WTC11 (cell line): ENCODE data around the gene SCAF4. TPM values are rescaled to one million over a fixed set of nuclear protein-coding genes. Genes with fewer than 3 reads are reported as not detected.

Source experiments
- ATAC-seq: fragments of 200-7000 bp; cut with Tn5 transposase; 2 replicates; pipeline ENCODE4 v1.10.0; 2021; ENCODE audit warnings: mild to moderate bottlenecking, moderate library complexity
- CTCF ChIA-PET: fragments of 300-600 bp; sonication (Branson Sonifier 250); formaldehyde crosslinking; loops from one replicate; lab custom pipeline; 2021; ENCODE audit warnings: antibody characterized with exemption; lab: Charles Lee
- POLR2A ChIA-PET: fragments of 350-600 bp; sonication (Branson Sonifier 250); formaldehyde crosslinking; loops from one replicate; lab custom pipeline; 2021; ENCODE audit warnings: antibody characterized with exemption; lab: Charles Lee
- DNase-seq: peaks from one replicate; pipeline ENCODE4 v3.0.0; 2021; ENCODE audit warnings: low spot score
- H3K27ac Mint-ChIP-seq: 2 replicates; pipeline ENCODE4 v1.8.0; 2021; ENCODE audit warnings: mixed read lengths
- H3K27me3 Mint-ChIP-seq: 2 replicates; pipeline ENCODE4 v1.8.0; 2021; ENCODE audit warnings: low read depth, mild to moderate bottlenecking, moderate library complexity, mixed read lengths
- H3K36me3 Mint-ChIP-seq: 2 replicates; pipeline ENCODE4 v1.8.0; 2021; ENCODE audit warnings: mixed read lengths
- H3K4me1 Mint-ChIP-seq: 2 replicates; pipeline ENCODE4 v1.8.0; 2022; ENCODE audit warnings: mixed read lengths
- H3K4me3 Mint-ChIP-seq: 2 replicates; pipeline ENCODE4 v1.8.0; 2021; ENCODE audit warnings: mild to moderate bottlenecking, moderate library complexity, mixed read lengths
- H3K9me3 Mint-ChIP-seq: 2 replicates; pipeline ENCODE4 v1.8.0; 2021; ENCODE audit warnings: mixed read lengths
- ATF2 ChIP-seq: sonication (generic); formaldehyde crosslinking; IDR thresholded peaks from 2 replicates; pipeline ENCODE4 v1.8.1; 2022; ENCODE audit warnings: low read depth, missing genetic modification reagents, borderline replicate concordance
- E2F1 ChIP-seq: sonication (generic); formaldehyde crosslinking; IDR thresholded peaks from 2 replicates; pipeline ENCODE4 v1.8.0; 2022; ENCODE audit warnings: mild to moderate bottlenecking, missing genetic modification reagents
- FOXJ3 ChIP-seq: sonication (generic); formaldehyde crosslinking; IDR thresholded peaks from 2 replicates; pipeline ENCODE4 v1.9.0; 2021; ENCODE audit warnings: missing genetic modification reagents, mild to moderate bottlenecking, borderline replicate concordance
- GRHL2 ChIP-seq: fragments of 250-450 bp; sonication (Bioruptor Pico); IDR thresholded peaks from 2 replicates; pipeline ENCODE4 v1.8.0; 2022; ENCODE audit warnings: mild to moderate bottlenecking, moderate library complexity; ENCODE audit not compliant: insufficient replicate concordance, severe bottlenecking
- JAZF1 ChIP-seq: fragments of 250-450 bp; sonication (Bioruptor Pico); IDR thresholded peaks from 2 replicates; pipeline ENCODE4 v1.9.0; 2021; ENCODE audit warnings: moderate library complexity, mild to moderate bottlenecking, inconsistent platforms
- MYBL2 ChIP-seq: sonication (generic); formaldehyde crosslinking; IDR thresholded peaks from 2 replicates; pipeline ENCODE4 v1.8.1; 2023; ENCODE audit warnings: mild to moderate bottlenecking, moderate library complexity, missing genetic modification reagents
- NFYB ChIP-seq: sonication (generic); formaldehyde crosslinking; conservative IDR thresholded peaks from 2 replicates; pipeline ENCODE4 v1.8.0; 2022; ENCODE audit warnings: low read depth, missing genetic modification reagents
- NR3C1 ChIP-seq: sonication (generic); formaldehyde crosslinking; conservative IDR thresholded peaks from 2 replicates; pipeline ENCODE4 v1.8.1; 2023; ENCODE audit warnings: low read depth, mild to moderate bottlenecking, missing genetic modification reagents
- USF1 ChIP-seq: sonication (generic); formaldehyde crosslinking; IDR thresholded peaks from 2 replicates; pipeline ENCODE4 v1.8.0; 2022; ENCODE audit warnings: mild to moderate bottlenecking, missing genetic modification reagents
- ZBTB43 ChIP-seq: sonication (generic); formaldehyde crosslinking; IDR thresholded peaks from 2 replicates; pipeline ENCODE4 v1.8.1; 2023; ENCODE audit warnings: mild to moderate bottlenecking, missing genetic modification reagents
- ZNF232 ChIP-seq: sonication (generic); formaldehyde crosslinking; IDR thresholded peaks from 2 replicates; pipeline ENCODE4 v1.8.0; 2022; ENCODE audit warnings: mild to moderate bottlenecking, missing genetic modification reagents
- ZNF317 ChIP-seq: sonication (generic); formaldehyde crosslinking; IDR thresholded peaks from 2 replicates; pipeline ENCODE4 v1.8.1; 2023; ENCODE audit warnings: low read depth, mild to moderate bottlenecking, moderate library complexity, missing genetic modification reagents, borderline replicate concordance
- total RNA-seq: library from RNA; stranded (reverse); gene quantifications from 3 replicates; pipeline ENCODE4 v1.2.3, GENCODE V29; 2021
- TF ChIP-seq, protein P1 (sequence below): fragments of 250-450 bp; sonication (Bioruptor Pico); conservative IDR thresholded peaks from 2 replicates; pipeline ENCODE4 v1.9.0; 2021; ENCODE audit warnings: mild to moderate bottlenecking
- TF ChIP-seq, protein P2 (sequence below): sonication (generic); formaldehyde crosslinking; IDR thresholded peaks from 2 replicates; pipeline ENCODE4 v1.8.1; 2023; ENCODE audit warnings: mild to moderate bottlenecking, missing genetic modification reagents
- TF ChIP-seq, protein P3 (sequence below): sonication (generic); formaldehyde crosslinking; IDR thresholded peaks from 2 replicates; pipeline ENCODE4 v1.8.0; 2022; ENCODE audit warnings: missing genetic modification reagents

SCAF4 gene
- total RNA-seq, 1 experiment from 2014 or later = 54.0 TPM

GRCh38 chr21:31678478-31678877 lies 53.4 kb downstream of the SCAF4 start:
- ChIA-PET POLR2A (no interaction called here), CTCF (no interaction called here)
- Mint-ChIP-seq H3K27me3 (no peaks in the 10 kb centered on the region), H3K27ac (no peak overlapping the region), H3K36me3 (peaks cover 24% of the 10 kb centered on the region), H3K4me3 (no peak overlapping the region), H3K9me3 (no peaks in the 10 kb centered on the region), H3K4me1 (no peaks in the 10 kb centered on the region)
- TF ChIP-seq ZNF317 (CRISPR knock-in tag) (no peak), NFYB (no peak), FOXJ3 (CRISPR knock-in tag) (no peak), ZNF232 (no peak), GRHL2 (no peak), JAZF1 (no peak), NR3C1 (no peak), ATF2 (CRISPR knock-in tag) (no peak), USF1 (CRISPR knock-in tag) (no peak), MYBL2 (no peak)
- TF ChIP-seq, protein P1, sequence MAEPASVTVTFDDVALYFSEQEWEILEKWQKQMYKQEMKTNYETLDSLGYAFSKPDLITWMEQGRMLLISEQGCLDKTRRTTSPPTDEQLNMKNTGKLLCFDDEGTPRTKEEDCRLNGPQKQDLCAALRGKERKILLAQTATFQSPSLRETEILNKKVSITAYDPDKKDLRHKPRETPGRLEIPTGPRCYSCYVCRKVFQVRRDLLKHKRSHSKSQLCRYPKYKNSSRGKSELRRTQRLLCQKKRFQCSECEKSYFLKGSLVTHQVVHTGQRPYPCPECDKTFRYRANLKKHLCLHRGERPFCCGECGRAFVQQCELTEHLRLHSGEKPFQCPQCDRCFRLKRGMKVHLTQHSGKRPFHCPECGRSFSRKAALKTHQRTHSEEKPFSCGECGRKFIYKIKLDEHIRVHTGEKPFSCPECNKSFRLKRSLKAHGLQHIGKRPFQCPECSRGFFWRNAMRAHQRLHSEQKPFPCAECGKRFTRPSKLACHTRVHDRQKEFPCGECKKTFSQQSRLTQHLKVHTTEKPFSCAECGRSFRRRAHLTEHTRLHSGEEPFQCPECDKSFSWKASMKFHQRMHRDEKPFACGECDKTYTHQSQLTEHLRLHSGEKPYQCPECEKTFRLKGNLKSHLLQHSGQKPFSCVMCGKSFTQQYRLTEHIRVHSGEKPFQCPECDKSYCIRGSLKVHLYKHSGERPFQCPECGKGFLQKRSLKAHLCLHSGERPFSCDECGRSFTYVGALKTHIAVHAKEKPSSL (CRISPR knock-in tag) = no peak
- TF ChIP-seq, protein P2, sequence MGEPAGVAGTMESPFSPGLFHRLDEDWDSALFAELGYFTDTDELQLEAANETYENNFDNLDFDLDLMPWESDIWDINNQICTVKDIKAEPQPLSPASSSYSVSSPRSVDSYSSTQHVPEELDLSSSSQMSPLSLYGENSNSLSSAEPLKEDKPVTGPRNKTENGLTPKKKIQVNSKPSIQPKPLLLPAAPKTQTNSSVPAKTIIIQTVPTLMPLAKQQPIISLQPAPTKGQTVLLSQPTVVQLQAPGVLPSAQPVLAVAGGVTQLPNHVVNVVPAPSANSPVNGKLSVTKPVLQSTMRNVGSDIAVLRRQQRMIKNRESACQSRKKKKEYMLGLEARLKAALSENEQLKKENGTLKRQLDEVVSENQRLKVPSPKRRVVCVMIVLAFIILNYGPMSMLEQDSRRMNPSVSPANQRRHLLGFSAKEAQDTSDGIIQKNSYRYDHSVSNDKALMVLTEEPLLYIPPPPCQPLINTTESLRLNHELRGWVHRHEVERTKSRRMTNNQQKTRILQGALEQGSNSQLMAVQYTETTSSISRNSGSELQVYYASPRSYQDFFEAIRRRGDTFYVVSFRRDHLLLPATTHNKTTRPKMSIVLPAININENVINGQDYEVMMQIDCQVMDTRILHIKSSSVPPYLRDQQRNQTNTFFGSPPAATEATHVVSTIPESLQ = no peak
- no peak for DNase-seq
- ATAC-seq = no peak

- ChIA-PET CTCF (no interaction called here), POLR2A (no interaction called here)
- H3K4me1 Mint-ChIP-seq = no peaks in the 10 kb centered on the region
- H3K27me3 Mint-ChIP-seq = no peaks in the 10 kb centered on the region
- TF ChIP-seq E2F1 (CRISPR knock-in tag) (no peak), NFYB (no peak), ZBTB43 (CRISPR knock-in tag) (no peak)
- TF ChIP-seq, protein P3, sequence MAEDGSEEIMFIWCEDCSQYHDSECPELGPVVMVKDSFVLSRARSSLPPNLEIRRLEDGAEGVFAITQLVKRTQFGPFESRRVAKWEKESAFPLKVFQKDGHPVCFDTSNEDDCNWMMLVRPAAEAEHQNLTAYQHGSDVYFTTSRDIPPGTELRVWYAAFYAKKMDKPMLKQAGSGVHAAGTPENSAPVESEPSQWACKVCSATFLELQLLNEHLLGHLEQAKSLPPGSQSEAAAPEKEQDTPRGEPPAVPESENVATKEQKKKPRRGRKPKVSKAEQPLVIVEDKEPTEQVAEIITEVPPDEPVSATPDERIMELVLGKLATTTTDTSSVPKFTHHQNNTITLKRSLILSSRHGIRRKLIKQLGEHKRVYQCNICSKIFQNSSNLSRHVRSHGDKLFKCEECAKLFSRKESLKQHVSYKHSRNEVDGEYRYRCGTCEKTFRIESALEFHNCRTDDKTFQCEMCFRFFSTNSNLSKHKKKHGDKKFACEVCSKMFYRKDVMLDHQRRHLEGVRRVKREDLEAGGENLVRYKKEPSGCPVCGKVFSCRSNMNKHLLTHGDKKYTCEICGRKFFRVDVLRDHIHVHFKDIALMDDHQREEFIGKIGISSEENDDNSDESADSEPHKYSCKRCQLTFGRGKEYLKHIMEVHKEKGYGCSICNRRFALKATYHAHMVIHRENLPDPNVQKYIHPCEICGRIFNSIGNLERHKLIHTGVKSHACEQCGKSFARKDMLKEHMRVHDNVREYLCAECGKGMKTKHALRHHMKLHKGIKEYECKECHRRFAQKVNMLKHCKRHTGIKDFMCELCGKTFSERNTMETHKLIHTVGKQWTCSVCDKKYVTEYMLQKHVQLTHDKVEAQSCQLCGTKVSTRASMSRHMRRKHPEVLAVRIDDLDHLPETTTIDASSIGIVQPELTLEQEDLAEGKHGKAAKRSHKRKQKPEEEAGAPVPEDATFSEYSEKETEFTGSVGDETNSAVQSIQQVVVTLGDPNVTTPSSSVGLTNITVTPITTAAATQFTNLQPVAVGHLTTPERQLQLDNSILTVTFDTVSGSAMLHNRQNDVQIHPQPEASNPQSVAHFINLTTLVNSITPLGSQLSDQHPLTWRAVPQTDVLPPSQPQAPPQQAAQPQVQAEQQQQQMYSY = no peak
- TF ChIP-seq, all 79 proteins: peak for 0
- H3K4me3 Mint-ChIP-seq = no peak overlapping the region
- peaks cover 13% of the 10 kb centered on the region; the same call in 1 of the 2 replicates for H3K36me3 Mint-ChIP-seq
- DNase-seq (no peak), ATAC-seq (no peak)
- no peak overlapping the region for H3K27ac Mint-ChIP-seq
- H3K9me3 Mint-ChIP-seq = no peaks in the 10 kb centered on the region
Observed at GRCh38 chr21:31677047-31677446, 54.9 kb downstream of the SCAF4 start.
